NCI-H2171 treated with DMSO at 0.1 percent for 48 hours (cell line): ENCODE results near the gene CROT.

Experiments used
- DNase-seq: peaks from one replicate; lab custom pipeline; 2025; lab: John Stamatoyannopoulos, UW

Gene CROT

GRCh38 chr7:87413951-87414793, 68.7 kb downstream of the CROT start:
- DNase-seq: no peak

- no peak for DNase-seq
Measured at GRCh38 chr7:87414794-87415188, 69.3 kb downstream of the CROT start.

- DNase-seq: peak; percentile 48
Measured at GRCh38 chr7:87416682-87417587, 71.5 kb downstream of the CROT start.

- DNase-seq: no peak
Measured at GRCh38 chr7:87420173-87420572, 74.7 kb downstream of the CROT start.

GRCh38 chr7:87424075-87424474, 78.6 kb downstream of the CROT start:
- no peak for DNase-seq

GRCh38 chr7:87426160-87426559, 80.7 kb downstream of the CROT start:
- no peak for DNase-seq

- no peak for DNase-seq
Measured at GRCh38 chr7:87427288-87427687, 81.8 kb downstream of the CROT start.

- no peak for DNase-seq
Measured at GRCh38 chr7:87432536-87432935, 87.1 kb downstream of the CROT start.

- no peak for DNase-seq
Measured at GRCh38 chr7:87435546-87435945, 90.1 kb downstream of the CROT start.

- DNase-seq: no peak
Measured at GRCh38 chr7:87445897-87446296, 100.4 kb downstream of the CROT start.

- DNase-seq: no peak
Measured at GRCh38 chr7:87447116-87447635, 101.7 kb downstream of the CROT start.

GRCh38 chr7:87448388-87448787, 102.9 kb downstream of the CROT start:
- DNase-seq: no peak
